ENCODE measurements around the gene MUC5AC. TPM values are rescaled to one million over a fixed set of nuclear protein-coding genes. Genes with fewer than 3 reads are reported as not detected.

The MUC5AC gene
- total and polyA plus RNA-seq, 2 donors (not counting 1 experiment from before 2014, with no cell fraction given) = not detected

- H3K36me3 ChIP-seq (ENCODE audit: control insufficient read depth, insufficient read depth, low read length) = no peaks in the 10 kb centered on the region
- TF ChIP-seq EZH2 (IDR thresholded peaks at IDR 0.05; ENCODE audit: low read length, missing control alignments) = no peak
- no peak for TF ChIP-seq CTCF (conservative IDR thresholded peaks at IDR 0.05 in 1 of 2, IDR thresholded peaks at IDR 0.05 in 1 of 2; ENCODE audit: low read depth in 1 of 2, low read length in 2 of 2)
- H3K9me3 ChIP-seq (ENCODE audit: control insufficient read depth, insufficient read depth, low read depth, low read length) = no peaks in the 10 kb centered on the region
- no peaks in the 10 kb centered on the region for H4K20me1 ChIP-seq (ENCODE audit: control insufficient read depth, extremely low read depth, insufficient read depth, low read length)
- no peaks in the 10 kb centered on the region for H3K79me2 ChIP-seq (ENCODE audit: control insufficient read depth, insufficient read depth, low read length)
- H3K4me3 ChIP-seq (replicated peaks in 1 of 4; ENCODE audit: control extremely low read depth in 1 of 4, insufficient read depth in 1 of 4, low read depth in 3 of 4, low read length in 4 of 4) = no peak overlapping the region
- DNase-seq (ENCODE audit: low read depth in 2 of 2) = no peak
- no peak overlapping the region for H3K9ac ChIP-seq (ENCODE audit: insufficient read depth, low read length)
- no peak overlapping the region for H2AFZ ChIP-seq (ENCODE audit: low read length)
- no peaks in the 10 kb centered on the region for H3K27me3 ChIP-seq (ENCODE audit: control insufficient read depth, insufficient read depth, low read length)
- no peaks in the 10 kb centered on the region for H3K4me1 ChIP-seq (ENCODE audit: control insufficient read depth, extremely low read depth, insufficient read depth, low read length)
- H3K4me2 ChIP-seq (ENCODE audit: extremely low read depth, insufficient read depth, low read length) = no peak overlapping the region
- no peak overlapping the region for H3K27ac ChIP-seq (ENCODE audit: insufficient read depth, low read length)
Observed at GRCh38 chr11:1198561-1199240, 40.9 kb downstream of the MUC5AC start.

GRCh38 chr11:1199241-1199750, 41.5 kb downstream of the MUC5AC start:
- H3K36me3 ChIP-seq (ENCODE audit: control insufficient read depth, insufficient read depth, low read length) = no peaks in the 10 kb centered on the region
- H3K9me3 ChIP-seq (ENCODE audit: control insufficient read depth, insufficient read depth, low read depth, low read length) = no peaks in the 10 kb centered on the region
- H2AFZ ChIP-seq (ENCODE audit: low read length) = no peak overlapping the region
- H3K4me1 ChIP-seq (ENCODE audit: control insufficient read depth, extremely low read depth, insufficient read depth, low read length) = no peaks in the 10 kb centered on the region
- H3K27ac ChIP-seq (ENCODE audit: insufficient read depth, low read length) = no peak overlapping the region
- TF ChIP-seq CTCF (conservative IDR thresholded peaks at IDR 0.05 in 1 of 2, IDR thresholded peaks at IDR 0.05 in 1 of 2; ENCODE audit: low read depth in 1 of 2, low read length in 2 of 2) = no peak
- no peak for TF ChIP-seq EZH2 (IDR thresholded peaks at IDR 0.05; ENCODE audit: low read length, missing control alignments)
- DNase-seq (ENCODE audit: low read depth in 2 of 2) = no peak
- no peak overlapping the region for H3K4me3 ChIP-seq (replicated peaks in 1 of 4; ENCODE audit: control extremely low read depth in 1 of 4, insufficient read depth in 1 of 4, low read depth in 3 of 4, low read length in 4 of 4)
- no peaks in the 10 kb centered on the region for H3K27me3 ChIP-seq (ENCODE audit: control insufficient read depth, insufficient read depth, low read length)
- no peak overlapping the region for H3K4me2 ChIP-seq (ENCODE audit: extremely low read depth, insufficient read depth, low read length)
- no peaks in the 10 kb centered on the region for H3K79me2 ChIP-seq (ENCODE audit: control insufficient read depth, insufficient read depth, low read length)
- no peaks in the 10 kb centered on the region for H4K20me1 ChIP-seq (ENCODE audit: control insufficient read depth, extremely low read depth, insufficient read depth, low read length)
- no peak overlapping the region for H3K9ac ChIP-seq (ENCODE audit: insufficient read depth, low read length)

GRCh38 chr11:1199751-1200610, 42.2 kb downstream of the MUC5AC start:
- no peaks in the 10 kb centered on the region for H4K20me1 ChIP-seq (ENCODE audit: control insufficient read depth, extremely low read depth, insufficient read depth, low read length)
- no peak overlapping the region for H3K27ac ChIP-seq (ENCODE audit: insufficient read depth, low read length)
- no peaks in the 10 kb centered on the region for H3K4me1 ChIP-seq (ENCODE audit: control insufficient read depth, extremely low read depth, insufficient read depth, low read length)
- no peaks in the 10 kb centered on the region for H3K27me3 ChIP-seq (ENCODE audit: control insufficient read depth, insufficient read depth, low read length)
- no peak overlapping the region for H2AFZ ChIP-seq (ENCODE audit: low read length)
- H3K9me3 ChIP-seq (ENCODE audit: control insufficient read depth, insufficient read depth, low read depth, low read length) = no peaks in the 10 kb centered on the region
- no peak for DNase-seq (ENCODE audit: low read depth in 2 of 2)
- no peaks in the 10 kb centered on the region for H3K36me3 ChIP-seq (ENCODE audit: control insufficient read depth, insufficient read depth, low read length)
- no peak overlapping the region for H3K4me3 ChIP-seq (replicated peaks in 1 of 4; ENCODE audit: control extremely low read depth in 1 of 4, insufficient read depth in 1 of 4, low read depth in 3 of 4, low read length in 4 of 4)
- no peak for TF ChIP-seq EZH2 (IDR thresholded peaks at IDR 0.05; ENCODE audit: low read length, missing control alignments)
- no peak for TF ChIP-seq CTCF (conservative IDR thresholded peaks at IDR 0.05 in 1 of 2, IDR thresholded peaks at IDR 0.05 in 1 of 2; ENCODE audit: low read depth in 1 of 2, low read length in 2 of 2)
- H3K9ac ChIP-seq (ENCODE audit: insufficient read depth, low read length) = no peak overlapping the region
- no peaks in the 10 kb centered on the region for H3K79me2 ChIP-seq (ENCODE audit: control insufficient read depth, insufficient read depth, low read length)
- no peak overlapping the region for H3K4me2 ChIP-seq (ENCODE audit: extremely low read depth, insufficient read depth, low read length)
